HG03175 (cell line): ENCODE results near the gene NOS1.

ENCODE experiments used
- ATAC-seq: cut with Tn5 transposase; IDR thresholded peaks from one replicate; pipeline ENCODE4 v1.9.1; 2021; ENCODE audit warnings: mild to moderate bottlenecking, moderate library complexity; ENCODE audit not compliant: unreplicated experiment

NOS1 gene

DNA sequence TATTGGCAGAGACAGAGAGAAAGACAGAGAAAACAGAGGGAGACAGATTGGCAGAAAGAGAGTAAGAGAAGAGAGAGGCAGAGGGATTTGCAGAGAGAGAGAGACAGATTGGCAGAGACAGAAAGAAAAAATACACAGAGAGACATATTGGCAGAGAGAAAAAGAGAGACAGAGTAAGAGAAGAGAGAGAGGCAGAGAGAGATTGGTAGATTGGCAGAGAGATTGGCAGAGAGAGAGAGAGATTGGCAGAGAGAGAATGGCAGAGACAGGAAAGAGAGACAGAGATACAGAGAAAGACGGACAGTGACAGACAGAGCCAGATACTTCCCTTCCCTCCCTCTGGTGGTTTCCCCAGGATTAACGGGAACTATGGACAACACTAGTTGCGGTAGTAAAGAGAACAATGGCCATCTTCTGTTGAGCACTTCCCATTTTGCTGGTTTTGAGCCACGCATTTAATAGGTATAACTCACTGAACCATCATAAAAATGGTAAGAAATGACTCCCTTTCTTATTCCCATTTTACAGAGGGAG, 2.6 kb upstream of the NOS1 start:
- ATAC-seq: no peak

DNA sequence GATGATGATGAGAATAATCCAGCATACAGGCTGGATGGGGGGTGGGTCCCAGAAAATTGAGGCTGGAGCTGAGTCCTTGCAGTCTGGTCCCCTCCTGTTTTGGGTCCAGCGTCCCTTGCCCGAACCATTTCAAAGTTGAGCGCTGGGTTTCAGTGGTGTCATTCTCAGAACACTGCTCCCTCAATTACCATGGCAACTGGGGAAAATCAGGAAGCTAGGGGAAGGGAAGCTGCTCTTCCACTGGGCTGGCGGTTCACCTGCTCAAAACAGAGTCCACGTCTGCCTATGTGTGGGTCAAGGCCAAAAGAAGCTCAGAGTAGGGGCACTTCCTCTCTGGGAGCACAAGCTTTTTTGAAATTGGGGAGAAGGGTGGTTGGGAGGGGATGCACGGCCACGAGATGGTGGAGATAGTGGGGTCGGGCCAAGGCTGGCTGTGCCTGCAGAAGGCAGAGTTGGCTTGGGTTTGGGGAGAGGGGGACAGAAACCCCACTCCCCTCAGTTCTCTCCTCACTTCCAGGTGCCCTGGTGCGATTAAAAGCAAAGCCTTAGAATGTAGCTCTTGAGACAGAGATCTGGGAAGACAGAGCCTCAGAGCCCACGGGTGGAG, 1.7 kb upstream of the NOS1 start:
- ATAC-seq: no peak

DNA sequence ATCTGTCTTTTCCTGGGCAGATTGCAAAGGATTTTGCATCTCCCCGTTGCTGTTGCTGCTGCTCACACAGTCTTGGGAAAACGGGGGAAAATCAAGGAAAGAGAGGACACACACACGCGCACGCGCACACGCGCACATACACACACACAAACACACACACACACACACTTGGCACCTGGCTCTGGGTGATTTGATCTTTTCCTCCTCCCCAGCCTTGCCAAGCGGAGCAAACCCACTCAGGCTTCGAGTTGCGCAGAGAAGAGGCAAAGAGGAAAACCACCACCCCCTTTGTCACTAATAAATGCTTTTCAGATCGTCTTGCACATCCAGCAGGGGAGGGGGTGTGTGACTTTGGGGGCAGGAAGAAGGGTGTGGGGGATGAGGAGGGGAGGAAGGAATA, 965 bp upstream of the NOS1 start:
- no peak for ATAC-seq

DNA sequence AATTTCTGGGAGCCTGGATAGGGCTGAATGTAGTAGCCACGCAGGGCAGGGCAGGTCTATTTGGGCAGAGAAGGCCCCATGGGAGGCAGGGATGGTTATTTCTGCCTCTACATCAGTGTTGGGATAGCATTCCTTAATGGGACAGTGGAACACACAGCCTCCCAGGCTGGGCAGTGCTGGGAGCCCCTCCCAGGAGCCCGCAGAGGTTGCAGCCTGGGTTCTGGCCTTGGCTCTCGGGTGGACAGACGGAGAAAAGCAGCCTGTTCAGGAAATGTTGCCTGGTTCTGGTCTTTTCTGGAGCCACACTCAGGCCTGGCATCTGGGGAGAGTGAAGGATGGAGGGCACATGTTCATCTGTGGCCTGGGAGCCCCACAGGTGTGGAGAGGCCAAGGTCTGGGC, 479 bp upstream of the NOS1 start:
- no peak for ATAC-seq

DNA sequence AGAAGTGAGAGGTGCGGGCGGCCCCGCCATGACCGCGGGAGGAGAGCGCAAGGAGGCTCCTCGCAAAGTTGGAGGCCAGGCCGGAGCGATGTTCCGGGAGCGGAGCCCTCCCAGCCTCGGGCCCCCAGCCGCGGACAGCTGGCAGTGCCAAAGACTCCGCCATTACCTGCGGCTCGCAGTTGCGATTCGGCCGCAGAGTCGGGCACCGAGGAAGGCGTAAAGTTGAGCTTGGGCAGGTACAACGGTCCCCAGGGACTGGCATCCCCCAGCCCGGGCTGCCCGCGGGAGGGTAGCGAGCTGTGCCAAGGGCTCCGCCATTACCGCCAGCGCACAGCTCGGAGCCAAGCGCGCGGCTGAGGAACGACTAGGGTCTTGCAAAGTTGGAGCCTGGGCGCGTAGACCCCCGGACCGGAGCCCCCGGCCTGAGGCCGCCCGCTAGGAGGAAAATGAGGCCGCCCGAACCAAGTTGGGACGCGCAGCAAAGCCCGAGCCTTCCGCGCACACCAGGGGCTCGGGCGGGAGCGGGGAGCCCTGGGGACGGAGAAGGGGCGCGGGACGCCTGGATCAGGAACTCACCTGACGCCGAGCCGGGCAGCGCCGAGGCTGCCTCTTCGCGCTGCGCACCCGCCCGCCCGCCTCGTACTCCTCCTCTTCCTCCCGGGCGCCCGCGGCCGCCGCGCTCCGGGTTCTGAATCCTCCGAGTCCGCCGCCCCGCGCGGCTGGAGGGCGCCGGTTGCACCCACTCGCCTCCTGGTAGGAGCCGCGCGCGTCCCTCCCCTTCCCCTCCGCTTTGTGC, 677 bp downstream of the NOS1 start:
- no peak for ATAC-seq

DNA sequence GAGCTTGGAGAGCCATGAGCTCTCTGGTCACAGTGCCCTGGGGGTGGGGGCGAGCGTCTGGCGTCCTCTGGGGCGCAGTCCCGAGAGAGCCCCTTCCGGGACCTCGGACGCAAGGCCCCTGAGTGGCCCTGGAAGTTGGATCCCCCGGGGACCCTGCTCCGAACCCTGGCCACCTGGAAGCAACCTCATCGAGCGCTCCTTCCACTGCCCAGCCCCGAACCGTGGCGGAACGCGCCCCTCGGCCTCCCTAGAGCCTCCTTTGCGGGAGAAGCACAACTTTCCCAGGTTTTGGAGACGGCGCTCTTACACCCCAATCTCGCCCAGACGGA, 1.2 kb downstream of the NOS1 start:
- ATAC-seq: no peak

DNA sequence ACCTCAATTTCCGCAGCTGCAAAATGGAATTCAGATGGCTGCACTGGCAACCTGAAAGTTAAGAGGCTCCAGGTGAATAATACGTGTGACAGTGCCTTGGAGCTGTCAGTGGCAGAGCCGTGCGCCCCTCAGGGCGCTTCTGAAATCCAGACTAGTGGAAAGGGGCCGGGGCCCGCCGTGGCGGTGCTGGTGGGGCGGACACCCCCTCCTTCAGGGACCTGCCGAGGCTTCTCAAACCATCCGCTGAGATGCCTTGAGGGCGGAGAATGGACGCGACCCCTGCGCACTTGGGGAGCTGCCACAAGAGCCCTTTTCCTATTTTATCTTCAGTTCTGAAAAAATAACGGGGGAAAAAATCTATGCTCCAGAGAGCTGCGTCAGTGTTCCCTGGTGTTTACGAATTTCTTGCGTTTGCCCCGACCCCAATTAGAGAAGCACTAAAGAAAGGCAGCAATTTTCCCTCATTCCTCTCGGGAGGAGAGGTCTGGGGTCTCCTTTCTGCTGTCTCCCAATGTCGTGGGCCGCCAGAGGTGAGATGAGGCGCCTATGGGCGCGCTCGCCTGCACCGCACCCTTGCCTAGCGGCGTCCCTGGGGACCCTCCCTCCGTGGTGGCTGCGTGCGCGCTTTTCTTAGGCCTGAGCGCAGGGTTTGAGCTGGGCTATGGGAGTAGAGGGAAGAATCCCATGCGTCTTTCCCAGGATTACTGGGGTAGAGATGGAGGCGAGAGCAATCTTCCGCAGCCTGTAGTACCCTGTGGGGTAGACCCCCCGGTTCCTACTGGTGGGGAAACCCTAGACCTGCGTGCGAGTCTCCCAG, 2.2 kb downstream of the NOS1 start:
- no peak for ATAC-seq

DNA sequence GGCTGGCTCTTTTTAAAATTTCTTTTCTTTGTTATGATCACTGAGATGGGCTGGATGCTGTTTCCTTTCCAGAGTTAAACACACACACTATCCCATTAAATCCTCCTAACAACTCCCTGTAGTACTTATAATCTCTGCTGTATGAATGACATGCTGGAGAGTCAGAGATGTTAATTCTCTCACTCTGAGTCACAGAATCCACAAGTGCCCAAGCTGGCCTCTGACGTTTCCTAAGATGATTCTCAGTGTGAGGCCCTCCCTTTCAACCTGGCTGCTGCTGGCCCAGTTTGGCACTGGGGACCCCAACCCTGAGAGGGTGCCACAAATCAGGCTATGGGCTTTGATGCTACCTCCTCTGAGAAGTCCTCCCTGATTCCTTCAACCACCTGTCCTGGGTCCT, 5.4 kb downstream of the NOS1 start:
- ATAC-seq: no peak

DNA sequence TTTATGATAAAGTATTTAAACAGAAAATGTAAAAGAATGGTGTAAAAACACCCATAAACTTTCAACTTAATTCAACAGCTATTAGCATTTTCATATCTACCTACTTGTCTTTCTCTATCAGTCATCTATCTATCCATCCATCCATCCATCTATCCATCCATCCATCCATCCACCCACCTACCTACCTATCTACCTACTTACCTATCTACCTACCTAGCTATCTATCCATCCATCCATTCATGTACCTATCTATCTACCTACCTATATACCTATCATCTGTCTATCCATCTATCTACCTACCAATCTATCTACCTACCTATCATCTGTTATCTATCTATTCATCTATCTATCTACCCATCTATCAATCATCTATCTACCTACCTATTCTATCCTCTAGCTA, 8.5 kb downstream of the NOS1 start:
- ATAC-seq: no peak

DNA sequence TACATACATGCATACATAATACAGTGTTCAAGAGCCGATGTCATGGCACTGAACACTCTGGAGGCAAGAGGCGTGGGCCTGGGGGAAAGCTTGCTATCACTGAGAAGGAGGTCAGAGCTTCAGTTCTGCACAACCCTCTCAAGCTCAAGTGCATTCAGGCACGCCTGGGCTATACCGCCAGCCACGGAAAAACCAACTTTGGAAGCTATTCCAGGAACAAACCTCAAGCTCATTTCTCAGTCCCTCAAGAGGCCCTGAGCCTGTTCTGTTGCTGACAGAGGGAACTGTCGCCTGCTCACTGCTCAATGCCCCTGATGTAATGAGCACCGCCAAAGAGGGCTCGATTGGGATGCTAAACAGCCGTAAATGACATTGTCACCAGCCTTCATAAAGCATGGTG, 9.2 kb downstream of the NOS1 start:
- no peak for ATAC-seq

DNA sequence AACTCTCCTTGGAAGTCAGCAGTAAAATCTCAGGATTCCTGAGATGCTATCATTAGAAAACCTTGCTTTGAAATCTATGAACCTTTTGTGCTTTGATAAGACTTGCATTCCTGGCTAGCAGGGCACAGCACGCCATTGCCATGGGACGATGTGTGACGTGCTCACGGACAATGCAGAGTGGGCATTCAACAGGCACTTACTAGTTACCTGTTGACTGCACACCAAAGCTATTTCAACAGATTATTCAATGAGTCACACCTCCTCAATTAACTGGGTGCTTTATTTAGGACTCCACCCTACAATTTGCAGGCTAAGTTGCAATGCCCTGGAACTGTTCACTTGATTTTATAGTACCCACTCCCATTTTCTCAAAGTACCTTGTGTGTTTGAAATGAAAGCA, 11.3 kb downstream of the NOS1 start:
- ATAC-seq: no peak

DNA sequence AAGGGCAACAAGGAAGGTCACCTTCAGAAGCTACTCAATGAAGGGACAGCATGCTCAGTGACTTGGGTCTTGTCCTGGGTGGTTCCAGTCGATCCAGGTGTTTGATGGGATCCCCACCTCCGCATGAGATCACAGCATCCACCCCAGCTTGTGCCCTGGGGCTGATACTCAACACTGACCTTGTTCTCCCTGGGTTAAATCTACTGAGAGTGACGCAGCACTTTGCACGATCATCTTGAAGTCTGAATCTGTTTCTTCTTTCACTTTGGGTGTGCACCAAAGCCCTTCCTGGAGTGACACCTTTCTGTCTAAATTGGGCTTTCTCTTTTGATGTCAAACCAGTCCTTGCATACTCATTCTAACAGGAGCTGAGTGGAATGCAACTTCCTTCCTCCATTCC, 13.8 kb downstream of the NOS1 start:
- ATAC-seq: no peak

DNA sequence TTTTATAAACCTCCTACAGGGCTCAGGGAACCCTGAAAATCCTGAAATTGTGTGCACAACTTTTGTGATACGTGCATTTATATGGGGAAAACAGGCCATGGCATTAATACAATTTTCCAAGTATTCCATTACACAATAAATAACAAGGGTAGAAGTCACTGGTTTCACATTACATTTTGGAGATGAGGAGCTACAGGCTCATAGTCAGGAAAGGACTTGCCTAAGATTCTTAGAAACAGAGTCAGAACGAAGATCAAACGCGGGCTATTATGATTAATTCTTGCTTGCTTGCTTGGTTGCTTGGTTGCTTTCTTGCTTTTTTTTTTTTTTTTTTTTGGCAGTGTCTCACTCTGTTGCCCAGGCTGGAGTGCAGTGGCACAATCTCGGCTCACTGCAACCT, 16.7 kb downstream of the NOS1 start:
- ATAC-seq: no peak

DNA sequence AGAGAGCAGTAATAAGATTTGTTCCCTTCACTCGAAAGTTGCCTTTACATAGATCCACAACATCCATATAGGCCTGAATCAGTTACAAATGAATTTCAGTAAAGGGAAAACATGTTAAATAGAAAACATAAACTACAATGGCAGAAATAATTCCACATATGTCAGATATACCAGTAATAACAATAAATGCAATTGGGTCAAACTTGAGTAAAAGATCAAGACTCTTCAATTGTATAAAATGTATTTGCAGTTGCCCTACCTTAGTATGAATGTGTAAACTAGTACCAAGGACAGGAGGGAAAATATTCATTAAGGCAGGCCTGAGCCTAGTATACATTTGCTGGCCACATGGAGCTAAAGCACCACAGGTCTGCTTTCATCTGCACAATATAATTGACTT, 17.6 kb downstream of the NOS1 start:
- ATAC-seq: no peak

DNA sequence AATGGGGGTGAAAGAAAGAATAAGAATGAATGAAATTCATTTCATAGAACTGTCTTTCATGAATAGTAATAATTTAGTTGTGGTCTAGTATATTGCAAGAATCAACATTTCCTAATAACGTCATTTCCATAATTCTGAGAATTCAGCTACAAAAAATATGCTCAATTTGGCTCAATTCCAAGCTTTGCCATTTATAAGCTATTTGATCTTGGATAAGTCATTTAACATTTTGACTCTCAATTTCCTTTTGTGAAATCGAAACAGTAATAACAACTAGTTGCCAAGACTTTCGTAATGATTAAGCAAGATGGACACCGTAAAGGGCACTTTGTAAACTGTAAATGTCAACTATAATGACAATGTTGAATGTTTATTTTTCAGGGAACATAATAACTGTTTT, 18.1 kb downstream of the NOS1 start:
- no peak for ATAC-seq

DNA sequence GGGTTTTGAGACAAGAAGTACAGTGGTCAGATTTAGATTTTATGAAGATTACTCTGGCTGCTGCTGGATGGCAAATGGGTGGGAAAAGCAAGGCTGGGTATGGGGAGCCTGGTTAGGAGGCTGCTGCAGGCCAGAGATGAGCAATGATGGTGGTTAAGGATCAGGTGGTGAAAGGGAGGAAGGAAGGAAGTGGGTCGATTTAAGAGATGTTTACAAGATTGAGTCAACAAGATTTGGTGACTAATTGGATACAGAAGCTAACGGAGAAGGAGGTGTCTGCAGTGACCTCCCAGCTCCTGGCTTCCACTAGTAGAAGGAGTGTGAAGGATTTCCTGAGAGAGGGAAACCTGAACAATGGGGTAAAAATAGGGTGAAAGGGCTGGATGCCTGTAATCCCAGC, 18.7 kb downstream of the NOS1 start:
- ATAC-seq: no peak

DNA sequence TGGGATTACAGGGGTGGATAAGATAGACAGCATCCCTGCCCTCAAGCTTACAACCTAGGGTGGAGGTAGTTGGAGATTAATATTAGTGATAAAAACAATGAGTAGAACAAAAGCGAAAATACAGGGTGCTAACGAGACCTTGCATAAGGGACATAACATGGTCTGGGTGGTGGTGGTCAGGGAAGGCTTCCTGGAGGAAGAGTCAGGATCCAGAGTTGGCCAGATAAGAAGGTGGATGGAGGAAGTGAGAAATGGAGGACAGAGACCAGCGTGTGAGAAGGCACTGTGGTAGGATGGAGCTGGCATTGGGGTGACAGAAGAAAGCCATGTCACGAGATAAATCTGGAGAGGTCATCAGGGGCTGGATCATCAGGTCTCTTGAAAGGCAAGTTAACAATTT, 19.2 kb downstream of the NOS1 start:
- no peak for ATAC-seq

DNA sequence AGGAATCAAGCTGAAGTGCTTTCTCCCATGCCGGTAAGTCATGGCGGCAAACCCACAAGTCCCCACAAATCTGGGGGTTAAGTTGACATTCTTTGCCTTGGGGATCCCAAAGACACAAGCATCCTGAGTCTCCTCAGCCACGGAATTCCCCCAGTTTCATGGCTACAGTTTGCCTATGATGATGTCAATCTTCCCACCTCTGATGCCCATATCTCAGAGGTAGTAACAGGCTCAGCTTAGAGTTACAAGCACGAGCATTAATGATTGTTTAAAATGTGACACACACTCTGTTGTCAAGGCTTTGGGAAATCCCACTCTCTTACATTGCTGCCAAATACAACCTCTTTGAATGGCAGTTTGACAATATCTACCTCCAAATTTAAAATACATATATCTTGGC, 22.3 kb downstream of the NOS1 start:
- no peak for ATAC-seq

DNA sequence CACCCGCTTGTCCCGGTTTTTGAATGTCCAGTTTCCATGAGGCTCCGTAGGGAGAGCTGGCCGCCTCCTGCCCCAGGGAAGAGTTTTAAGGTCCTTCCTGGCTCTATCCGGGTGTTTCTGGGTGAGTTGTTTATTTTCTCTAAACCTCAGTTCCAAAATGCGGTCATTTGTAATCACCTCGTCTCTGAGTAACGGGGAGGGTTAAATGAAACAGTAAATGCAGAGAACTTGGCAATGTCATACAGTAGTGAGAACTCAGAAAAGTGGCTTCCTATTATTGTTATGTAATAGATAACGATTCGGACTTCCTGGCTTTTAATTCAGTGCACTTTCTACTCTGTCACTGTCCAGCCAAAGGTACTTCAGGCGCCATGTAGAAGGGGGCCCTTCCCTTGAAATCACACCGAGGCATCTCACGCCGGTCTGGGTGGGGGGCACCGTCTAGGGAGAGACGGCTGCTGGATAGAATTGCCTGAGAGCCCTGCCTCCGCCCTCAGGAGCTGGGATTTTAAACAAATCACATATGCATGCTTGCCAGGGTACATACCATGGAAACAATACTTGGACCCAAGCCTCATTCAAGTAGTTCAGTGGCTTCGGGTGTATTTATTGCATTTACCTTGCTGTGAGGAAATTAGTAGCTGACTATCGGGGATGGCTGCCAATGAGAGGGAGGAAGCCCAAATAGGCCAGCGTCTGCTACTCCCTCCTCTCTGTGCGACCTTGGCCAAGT, 26.4 kb downstream of the NOS1 start:
- no peak for ATAC-seq

DNA sequence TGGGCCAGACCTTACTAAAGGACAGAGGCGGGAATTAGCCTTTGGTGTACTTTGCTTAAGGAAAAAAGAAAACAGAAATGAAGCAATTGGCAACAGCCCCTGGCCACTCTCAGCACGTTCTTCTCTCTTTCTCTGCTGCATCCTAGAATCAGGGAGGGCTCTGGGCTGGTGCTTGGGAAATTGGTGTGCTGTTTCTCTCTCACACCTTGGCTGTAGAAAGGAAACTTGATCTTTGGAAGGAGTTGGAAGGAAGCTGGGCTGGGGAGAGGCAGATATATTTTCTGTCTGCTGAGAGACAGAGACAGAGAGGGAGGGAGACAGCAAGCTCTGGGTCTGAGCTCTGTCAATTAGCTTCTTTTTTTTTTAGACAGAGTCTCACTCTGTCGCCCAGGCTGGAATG, 27.4 kb downstream of the NOS1 start:
- no peak for ATAC-seq

DNA sequence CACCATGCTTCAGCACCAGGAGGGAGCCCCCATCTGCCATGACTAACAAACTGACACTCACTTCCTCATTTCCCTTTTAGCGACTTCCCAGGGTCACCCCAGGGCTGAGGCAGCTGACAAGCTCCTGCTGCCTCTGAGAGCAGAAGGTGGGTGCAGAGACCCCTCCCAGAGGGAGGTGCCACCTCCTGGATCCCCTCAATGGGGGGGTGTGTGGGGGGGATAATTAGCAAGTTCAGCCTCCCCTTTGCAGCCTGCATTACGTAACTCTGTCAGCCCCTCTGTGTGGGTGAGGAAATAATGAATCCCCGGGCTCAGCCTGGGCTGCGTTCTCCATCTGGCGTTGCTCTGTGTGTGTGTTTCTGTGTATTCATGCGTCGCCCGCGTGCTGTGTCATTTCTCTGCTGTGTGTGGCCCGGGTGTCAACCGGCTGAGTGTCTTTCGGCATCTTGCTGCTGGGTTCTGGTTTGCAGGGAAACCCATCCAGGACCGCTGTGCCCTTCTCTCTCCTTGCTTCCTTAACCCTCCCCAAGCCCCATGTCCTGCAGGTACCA, 28.0 kb downstream of the NOS1 start:
- no peak for ATAC-seq
